SJCRH30 (cell line): ENCODE results near the gene COLQ. TPM values are rescaled to one million over a fixed set of nuclear protein-coding genes. Genes with fewer than 3 reads are reported as not detected.

Experiments
- DNase-seq, 2 experiments: peaks; one replicate each; pipeline ENCODE4 v3.0.0-alpha.2; 2015 to 2020
- H3K27ac ChIP-seq: fragments of 250-450 bp; sonication (Bioruptor Pico); 2 replicates; pipeline ENCODE4 v1.5.1; 2020; ENCODE audit warnings: mild to moderate bottlenecking, moderate library complexity
- H3K27me3 ChIP-seq: fragments of 250-450 bp; sonication (Bioruptor Pico); 2 replicates; pipeline ENCODE4 v1.5.1; 2020; ENCODE audit warnings: mild to moderate bottlenecking, moderate library complexity
- H3K36me3 ChIP-seq: fragments of 250-450 bp; sonication (Bioruptor Pico); 2 replicates; pipeline ENCODE4 v1.5.1; 2020; ENCODE audit warnings: mild to moderate bottlenecking, moderate library complexity
- H3K4me1 ChIP-seq: fragments of 250-450 bp; sonication (Bioruptor Pico); 2 replicates; pipeline ENCODE4 v1.5.1; 2020; ENCODE audit warnings: mild to moderate bottlenecking, moderate library complexity
- H3K4me3 ChIP-seq: fragments of 250-450 bp; sonication (Bioruptor Pico); 2 replicates; pipeline ENCODE4 v1.5.1; 2020; ENCODE audit warnings: mild to moderate bottlenecking, moderate library complexity
- H3K9me3 ChIP-seq: fragments of 250-450 bp; sonication (Bioruptor Pico); replicated peaks from 2 replicates; pipeline ENCODE4 v1.5.1; 2020; ENCODE audit warnings: mild to moderate bottlenecking, moderate library complexity
- total RNA-seq: library from RNA; depleted of rRNA; stranded (reverse); fragments of >200 nt; shearing (Covaris generic); gene quantifications from 2 replicates; pipeline ENCODE4 v1.2.3, GENCODE V29; 2014

Gene COLQ
- total RNA-seq, 1 experiment from 2014 or later = 0.24 TPM

DNA sequence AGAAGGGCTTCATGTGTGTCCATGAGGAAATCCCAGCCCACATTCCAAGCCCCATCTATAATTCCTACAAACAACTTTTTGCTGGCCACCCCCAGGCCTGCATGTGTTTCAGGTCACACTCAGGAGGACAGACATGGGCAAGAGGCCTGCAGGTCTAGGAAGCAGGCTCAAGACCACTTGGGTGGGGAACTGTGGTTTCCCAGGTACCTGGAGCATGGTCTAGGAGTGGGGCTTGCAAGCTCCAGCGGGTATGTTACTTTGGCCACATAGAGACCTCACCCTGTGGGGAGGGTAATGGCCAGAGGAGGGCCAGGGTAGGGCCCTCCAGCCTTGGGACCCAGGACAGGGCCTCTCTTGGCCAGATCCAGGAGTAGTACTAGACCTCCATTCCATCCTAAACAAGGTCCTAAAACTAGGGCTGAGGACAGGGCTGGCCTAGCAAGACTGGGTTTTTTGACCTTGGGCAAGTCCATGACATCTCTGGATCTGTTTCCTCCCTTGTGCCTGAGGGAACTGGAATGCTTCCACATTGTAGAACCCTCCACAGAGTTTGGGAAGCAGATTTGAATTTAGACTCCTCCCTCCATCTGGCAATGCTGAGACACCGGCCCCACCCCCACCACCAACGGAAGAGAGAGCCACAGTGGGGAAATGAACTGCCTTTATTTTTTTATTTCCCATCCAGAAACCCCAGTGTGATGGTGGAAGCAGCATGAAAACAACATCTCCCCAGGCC is 71.8 kb downstream of the COLQ start:
- H3K9me3 ChIP-seq = no peaks in the 10 kb centered on the region
- no peak for DNase-seq
- no peaks in the 10 kb centered on the region for H3K4me1 ChIP-seq
- H3K4me3 ChIP-seq = no peak overlapping the region
- no peak overlapping the region for H3K27ac ChIP-seq
- H3K27me3 ChIP-seq = no peaks in the 10 kb centered on the region
- no peaks in the 10 kb centered on the region for H3K36me3 ChIP-seq

DNA sequence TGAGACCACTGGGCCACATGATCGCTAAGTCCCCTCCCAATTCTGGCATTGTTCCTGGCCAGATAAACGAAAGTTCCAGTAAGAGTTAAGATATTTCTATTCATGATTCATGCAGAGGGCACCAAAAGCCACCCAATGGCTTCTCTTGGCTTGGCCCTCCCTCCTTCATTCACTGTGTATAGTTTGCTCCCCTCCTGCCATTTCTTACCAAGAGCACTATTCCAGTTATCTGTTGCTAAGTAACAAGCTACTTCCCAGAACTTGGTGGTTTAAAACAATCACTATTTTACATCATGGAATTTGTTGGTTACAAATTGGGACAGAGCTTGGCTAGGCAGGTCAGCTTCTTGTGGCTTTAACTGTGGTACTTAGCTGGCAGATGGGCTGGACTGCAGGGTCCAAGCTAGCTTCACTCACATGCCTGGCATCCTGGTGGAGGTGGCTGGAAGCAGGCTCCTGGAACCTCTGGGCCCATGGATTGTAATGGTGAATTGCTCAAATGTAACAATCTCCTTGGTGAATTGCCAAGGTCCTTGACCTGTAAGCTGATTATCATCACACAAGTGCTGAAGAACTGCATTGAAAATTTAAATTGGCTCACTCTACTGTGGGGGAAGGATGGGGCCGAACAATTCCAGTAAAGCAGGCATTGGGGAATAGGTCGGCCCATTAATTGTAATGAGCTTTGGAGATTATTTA is 77.5 kb downstream of the COLQ start:
- Histone ChIP-seq H3K4me3 (no peak overlapping the region), H3K27ac (no peak overlapping the region), H3K27me3 (no peaks in the 10 kb centered on the region), H3K9me3 (no peaks in the 10 kb centered on the region), H3K4me1 (no peaks in the 10 kb centered on the region), H3K36me3 (peaks cover 15% of the 10 kb centered on the region)
- no peak for DNase-seq

GRCh38 chr3:15440891-15441290 is 80.6 kb downstream of the COLQ start:
- H3K36me3 ChIP-seq = peaks cover 29% of the 10 kb centered on the region
- H3K4me1 ChIP-seq = no peaks in the 10 kb centered on the region
- H3K27ac ChIP-seq = no peak overlapping the region
- H3K27me3 ChIP-seq = no peaks in the 10 kb centered on the region
- H3K4me3 ChIP-seq = no peak overlapping the region
- H3K9me3 ChIP-seq = no peaks in the 10 kb centered on the region
- no peak for DNase-seq

GRCh38 chr3:15439476-15439875 is 82.0 kb downstream of the COLQ start:
- H3K27me3 ChIP-seq = no peaks in the 10 kb centered on the region
- H3K4me1 ChIP-seq = no peaks in the 10 kb centered on the region
- no peak overlapping the region for H3K4me3 ChIP-seq
- peaks cover 41% of the 10 kb centered on the region for H3K36me3 ChIP-seq
- no peak overlapping the region for H3K27ac ChIP-seq
- H3K9me3 ChIP-seq = no peaks in the 10 kb centered on the region
- no peak for DNase-seq

- H3K36me3 ChIP-seq = peaks cover 43% of the 10 kb centered on the region
- no peak for DNase-seq
- no peak overlapping the region for H3K4me3 ChIP-seq
- no peaks in the 10 kb centered on the region for H3K9me3 ChIP-seq
- H3K4me1 ChIP-seq = no peaks in the 10 kb centered on the region
- no peaks in the 10 kb centered on the region for H3K27me3 ChIP-seq
- H3K27ac ChIP-seq = no peak overlapping the region
Observed at GRCh38 chr3:15438983-15439382, 82.5 kb downstream of the COLQ start.

GRCh38 chr3:15436246-15436645 is 85.3 kb downstream of the COLQ start:
- no peak overlapping the region for H3K4me3 ChIP-seq
- DNase-seq = no peak
- H3K4me1 ChIP-seq = no peaks in the 10 kb centered on the region
- H3K27me3 ChIP-seq = no peaks in the 10 kb centered on the region
- H3K9me3 ChIP-seq = no peaks in the 10 kb centered on the region
- H3K36me3 ChIP-seq = peaks cover 44% of the 10 kb centered on the region
- H3K27ac ChIP-seq = no peak overlapping the region

DNA sequence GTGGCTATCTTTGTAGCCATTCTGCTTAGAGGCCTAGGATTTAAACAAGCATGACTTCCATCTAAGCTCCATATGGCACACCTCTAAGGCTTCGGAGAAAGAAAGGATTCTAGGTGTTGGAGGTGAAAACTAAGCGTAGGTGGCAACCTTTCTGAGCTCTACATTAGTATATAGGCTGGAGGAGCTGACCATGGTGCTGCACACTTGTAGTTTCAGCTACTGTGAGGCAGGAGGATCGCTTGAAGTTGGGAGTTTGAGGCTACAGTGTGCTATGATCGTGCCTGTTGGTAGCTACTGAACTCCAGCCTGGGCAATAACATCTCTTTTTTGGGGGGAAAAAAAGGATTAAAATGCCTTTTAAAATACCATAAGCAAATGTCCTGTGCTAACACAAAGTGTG is 86.8 kb downstream of the COLQ start:
- Histone ChIP-seq H3K4me1 (no peaks in the 10 kb centered on the region), H3K27ac (no peak overlapping the region), H3K9me3 (no peaks in the 10 kb centered on the region), H3K27me3 (no peaks in the 10 kb centered on the region), H3K36me3 (peaks cover 46% of the 10 kb centered on the region), H3K4me3 (no peak overlapping the region)
- no peak for DNase-seq

DNA sequence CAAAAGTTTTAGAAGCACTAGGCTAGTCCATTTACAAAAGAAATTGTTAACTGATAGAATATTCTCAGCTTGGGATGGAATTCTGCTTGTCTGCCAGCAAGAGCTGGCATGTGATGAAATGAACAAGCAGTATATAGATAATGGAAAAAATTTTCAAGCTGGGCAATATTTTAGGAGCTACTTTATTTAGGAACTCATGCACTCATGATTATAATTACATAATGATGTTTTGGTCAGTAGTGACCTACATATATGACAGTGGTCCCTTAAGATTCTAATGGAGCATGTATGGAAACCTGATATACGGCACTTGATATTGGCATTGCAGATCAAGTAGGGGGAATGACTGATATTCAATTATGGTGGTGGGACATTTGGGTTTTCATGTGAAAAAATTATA is 88.0 kb downstream of the COLQ start:
- DNase-seq = no peak
- Histone ChIP-seq H3K9me3 (no peaks in the 10 kb centered on the region), H3K4me1 (peaks cover 4% of the 10 kb centered on the region; the same call in 1 of the 2 replicates), H3K4me3 (no peak overlapping the region), H3K36me3 (peaks cover 34% of the 10 kb centered on the region), H3K27me3 (no peaks in the 10 kb centered on the region), H3K27ac (no peak overlapping the region)

DNA sequence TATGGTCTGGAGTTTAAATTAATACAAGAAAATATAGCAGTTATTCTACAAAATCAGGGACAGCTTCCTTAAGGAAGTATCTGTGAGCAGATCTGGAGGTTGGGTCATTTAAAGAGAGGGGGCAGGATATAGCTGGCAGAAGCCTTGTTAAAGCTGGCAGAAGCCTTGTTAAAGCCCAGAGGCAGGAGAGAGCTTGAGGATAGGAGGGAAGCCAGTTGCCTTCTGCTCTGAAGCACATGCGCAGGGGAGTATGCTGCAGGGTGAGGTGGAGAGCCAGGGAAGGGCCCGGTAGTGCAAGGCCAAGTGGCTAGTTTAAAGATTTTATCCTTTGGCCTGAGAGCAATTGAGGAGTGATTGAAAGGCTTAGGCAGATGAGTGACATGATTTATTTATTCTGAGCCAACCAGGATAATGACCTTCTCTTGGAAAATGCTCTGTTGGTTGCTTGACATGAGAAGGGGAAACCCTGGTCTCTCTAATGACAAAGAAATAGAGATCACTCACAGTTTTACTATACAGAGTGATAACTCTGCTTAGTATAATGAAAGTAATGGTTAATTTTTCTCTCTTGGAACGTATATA is 90.2 kb downstream of the COLQ start:
- DNase-seq = no peak
- no peak overlapping the region for H3K4me3 ChIP-seq
- peaks cover 4% of the 10 kb centered on the region; the same call in 1 of the 2 replicates for H3K4me1 ChIP-seq
- H3K9me3 ChIP-seq = no peaks in the 10 kb centered on the region
- H3K36me3 ChIP-seq = peaks cover 25% of the 10 kb centered on the region
- H3K27ac ChIP-seq = no peak overlapping the region
- H3K27me3 ChIP-seq = no peaks in the 10 kb centered on the region

DNA sequence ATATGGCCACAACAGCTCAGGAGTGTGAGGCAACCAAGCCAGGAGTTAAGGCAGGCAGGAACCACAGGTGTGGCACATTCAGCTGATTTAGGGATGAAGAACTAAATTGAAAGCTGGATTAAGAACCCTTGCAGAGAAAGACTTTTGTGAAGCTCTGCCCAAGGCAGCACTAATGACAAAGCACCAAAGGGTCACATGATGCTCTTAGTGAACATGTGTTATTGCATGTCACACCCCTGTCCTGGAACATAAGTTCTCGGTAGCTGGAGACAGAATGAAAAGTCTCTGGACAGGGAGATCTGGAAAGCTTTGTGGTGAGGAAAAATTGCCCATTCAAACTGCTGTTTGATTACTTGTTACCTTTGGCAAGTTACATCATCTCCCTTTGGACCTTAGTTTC is 90.9 kb downstream of the COLQ start:
- Histone ChIP-seq H3K4me1 (peaks cover 4% of the 10 kb centered on the region; the same call in 1 of the 2 replicates), H3K27me3 (no peaks in the 10 kb centered on the region), H3K9me3 (no peaks in the 10 kb centered on the region), H3K36me3 (peaks cover 22% of the 10 kb centered on the region), H3K27ac (no peak overlapping the region), H3K4me3 (no peak overlapping the region)
- DNase-seq = no peak

- H3K9me3 ChIP-seq = no peaks in the 10 kb centered on the region
- H3K36me3 ChIP-seq = peaks cover 16% of the 10 kb centered on the region
- H3K27ac ChIP-seq = no peak overlapping the region
- peak overlapping the region; percentile 96; the same call in 1 of the 2 replicates for H3K4me3 ChIP-seq
- peaks cover 4% of the 10 kb centered on the region; the same call in 1 of the 2 replicates for H3K4me1 ChIP-seq
- no peaks in the 10 kb centered on the region for H3K27me3 ChIP-seq
- no peak for DNase-seq
Observed at GRCh38 chr3:15429080-15429479, 92.4 kb downstream of the COLQ start.

- H3K36me3 ChIP-seq = peaks cover 20% of the 10 kb centered on the region
- no peak for DNase-seq
- no peaks in the 10 kb centered on the region for H3K27me3 ChIP-seq
- H3K9me3 ChIP-seq = no peaks in the 10 kb centered on the region
- peak overlapping the region; percentile 96 for H3K4me3 ChIP-seq
- H3K4me1 ChIP-seq = peaks cover 4% of the 10 kb centered on the region; the same call in 1 of the 2 replicates
- H3K27ac ChIP-seq = no peak overlapping the region
Observed at GRCh38 chr3:15428539-15428938, 93.0 kb downstream of the COLQ start.

GRCh38 chr3:15427981-15428380 is 93.5 kb downstream of the COLQ start:
- Histone ChIP-seq H3K36me3 (peaks cover 20% of the 10 kb centered on the region), H3K27me3 (no peaks in the 10 kb centered on the region), H3K27ac (peak overlapping the region; percentile 80), H3K4me1 (peaks cover 4% of the 10 kb centered on the region; the same call in 1 of the 2 replicates), H3K9me3 (no peaks in the 10 kb centered on the region), H3K4me3 (peak overlapping the region; percentile 96)
- peak in 1 of 2 experiments; percentile 9 for DNase-seq

DNA sequence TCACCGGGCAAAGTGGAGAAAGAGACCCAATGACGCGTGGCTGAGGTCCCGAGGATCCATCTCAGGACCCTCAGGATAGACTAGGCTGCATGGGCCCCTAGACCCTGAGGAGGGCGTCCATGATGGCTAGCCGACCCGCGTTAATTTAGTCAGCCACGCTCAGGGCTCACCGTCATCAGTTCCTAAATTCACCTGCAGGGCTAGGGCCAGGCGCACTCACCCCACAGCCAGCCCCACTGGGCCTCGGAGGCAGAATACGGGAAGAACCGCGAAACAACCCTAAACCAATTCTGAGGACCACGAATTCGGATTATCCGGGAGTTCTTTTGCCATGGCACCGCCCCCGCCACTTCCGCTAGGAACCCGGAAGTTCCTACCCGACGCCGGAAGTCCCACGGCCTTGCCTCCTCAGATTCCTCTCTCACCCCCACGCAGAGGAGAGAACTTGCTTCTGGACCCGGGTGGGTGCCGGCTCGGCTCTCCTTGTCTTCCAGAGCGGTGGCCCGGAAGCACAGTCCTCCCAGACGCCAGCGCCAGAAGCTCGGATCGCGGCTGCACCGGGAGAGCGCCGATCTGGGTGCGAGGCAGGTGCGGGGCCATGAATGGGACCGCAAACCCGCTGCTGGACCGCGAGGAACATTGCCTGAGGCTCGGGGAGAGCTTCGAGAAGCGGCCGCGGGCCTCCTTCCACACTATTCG is 94.2 kb downstream of the COLQ start, which contains the start of the genes EAF1 and METTL6:
Gene EAF1, plus strand, starts transcription at position 417 of the 699 bp plus-strand sequence. Its CDS starts 182 bp downstream, at position 599.
Gene METTL6, minus strand, starts transcription at position 363 of the 699 bp plus-strand sequence. CDS start 1,033 bp downstream, outside the sequence.
- H3K4me1 ChIP-seq = peaks cover 4% of the 10 kb centered on the region; the same call in 1 of the 2 replicates
- DNase-seq = peak; percentile 81 to 83

More for the DNA sequence above, 94.2 kb downstream of the COLQ start, which contains the start of the genes EAF1 and METTL6:
- no peaks in the 10 kb centered on the region for H3K27me3 ChIP-seq
- H3K36me3 ChIP-seq = peaks cover 20% of the 10 kb centered on the region
- H3K9me3 ChIP-seq = no peaks in the 10 kb centered on the region
- H3K27ac ChIP-seq = peak within 1 kb of the TSS; percentile 80
- peak within 1 kb of the TSS; percentile 96 for H3K4me3 ChIP-seq
